Measurements from ENCODE around the gene CCNT2. TPM values are rescaled to one million over a fixed set of nuclear protein-coding genes. Genes with fewer than 3 reads are reported as not detected.

Gene CCNT2
- total RNA-seq, 1 experiment from 2014 or later, result 41.7 TPM

DNA sequence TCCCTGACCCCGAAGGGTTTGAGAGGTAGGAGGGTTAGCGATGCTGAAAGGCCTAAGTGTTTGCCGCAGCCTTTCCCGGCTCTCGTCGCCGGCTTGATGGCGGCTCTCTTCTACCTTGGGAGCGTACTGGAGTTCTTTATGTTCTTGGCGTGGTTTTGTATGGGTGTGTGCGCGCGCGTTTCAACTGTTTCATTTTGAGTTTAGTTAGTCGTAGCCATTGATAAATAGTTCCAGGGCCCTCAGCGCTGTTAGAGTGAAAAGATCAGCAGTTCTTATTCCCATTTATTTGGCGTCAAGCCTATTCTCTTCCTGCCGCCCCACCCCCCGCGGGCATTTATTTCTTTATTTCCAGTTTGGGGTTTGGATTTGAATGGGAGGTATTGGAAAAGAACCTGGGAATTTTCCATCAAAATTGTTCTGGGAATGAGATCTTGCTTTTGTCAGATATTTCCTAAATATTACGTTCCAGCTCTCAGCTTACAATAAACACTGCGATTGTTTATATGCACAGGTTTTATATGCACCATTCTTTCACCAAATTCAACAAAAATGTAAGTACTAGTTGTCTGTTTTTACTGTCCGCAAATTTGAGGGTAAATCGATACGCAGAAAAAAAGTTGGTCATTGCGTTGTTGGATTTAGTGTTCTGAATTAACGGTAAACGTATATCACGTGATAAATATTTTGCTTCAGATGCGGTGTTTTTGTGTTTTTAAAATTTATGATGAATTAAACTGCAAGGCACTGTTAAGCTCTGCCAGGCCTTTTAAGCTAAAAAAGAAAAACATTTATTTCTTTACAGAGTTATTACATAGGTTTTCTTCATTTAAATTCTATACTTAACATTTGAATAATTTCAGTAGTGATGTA lies 954 bp downstream of the CCNT2 start:
- ChIA-PET POLR2A (ENCODE audit: low non-redundant PET) (no interaction called here), CTCF (no interaction called here)
- intact Hi-C loops (cut with micrococcal nuclease; ENCODE audit: unreplicated experiment), result no loop called here
- H3K9me3 ChIP-seq (ENCODE audit: low read depth, low read length, poor library complexity, severe bottlenecking), result no peaks in the 10 kb centered on the region
- H3K27me3 ChIP-seq (replicated peaks; ENCODE audit: insufficient read depth, low read depth, low read length, poor library complexity), result no peaks in the 10 kb centered on the region
- peak; percentile 52 for DNase-seq (ENCODE audit: low spot score)
- TF ChIP-seq EZH2 (IDR thresholded peaks at IDR 0.05; ENCODE audit: borderline replicate concordance, low read depth, low read length, poor library complexity, severe bottlenecking), result no peak
- TF ChIP-seq, protein P1, sequence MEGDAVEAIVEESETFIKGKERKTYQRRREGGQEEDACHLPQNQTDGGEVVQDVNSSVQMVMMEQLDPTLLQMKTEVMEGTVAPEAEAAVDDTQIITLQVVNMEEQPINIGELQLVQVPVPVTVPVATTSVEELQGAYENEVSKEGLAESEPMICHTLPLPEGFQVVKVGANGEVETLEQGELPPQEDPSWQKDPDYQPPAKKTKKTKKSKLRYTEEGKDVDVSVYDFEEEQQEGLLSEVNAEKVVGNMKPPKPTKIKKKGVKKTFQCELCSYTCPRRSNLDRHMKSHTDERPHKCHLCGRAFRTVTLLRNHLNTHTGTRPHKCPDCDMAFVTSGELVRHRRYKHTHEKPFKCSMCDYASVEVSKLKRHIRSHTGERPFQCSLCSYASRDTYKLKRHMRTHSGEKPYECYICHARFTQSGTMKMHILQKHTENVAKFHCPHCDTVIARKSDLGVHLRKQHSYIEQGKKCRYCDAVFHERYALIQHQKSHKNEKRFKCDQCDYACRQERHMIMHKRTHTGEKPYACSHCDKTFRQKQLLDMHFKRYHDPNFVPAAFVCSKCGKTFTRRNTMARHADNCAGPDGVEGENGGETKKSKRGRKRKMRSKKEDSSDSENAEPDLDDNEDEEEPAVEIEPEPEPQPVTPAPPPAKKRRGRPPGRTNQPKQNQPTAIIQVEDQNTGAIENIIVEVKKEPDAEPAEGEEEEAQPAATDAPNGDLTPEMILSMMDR (conservative IDR thresholded peaks at IDR 0.05; ENCODE audit: low read depth, low read length), result no peak
- peak overlapping the region; percentile 99 for H3K4me3 ChIP-seq (ENCODE audit: low read depth, low read length, poor library complexity, severe bottlenecking)
- no TSS peak for BruUV-seq (replicated peaks)
- peaks cover 23% of the 10 kb centered on the region for H3K4me1 ChIP-seq (ENCODE audit: insufficient read depth, low read length, poor library complexity, severe bottlenecking)
- peak overlapping the region; percentile 98 for H3K27ac ChIP-seq (ENCODE audit: low read depth, low read length, poor library complexity, severe bottlenecking)
- H3K36me3 ChIP-seq (ENCODE audit: insufficient read depth, low read length, poor library complexity, severe bottlenecking), result peaks cover 6% of the 10 kb centered on the region

DNA sequence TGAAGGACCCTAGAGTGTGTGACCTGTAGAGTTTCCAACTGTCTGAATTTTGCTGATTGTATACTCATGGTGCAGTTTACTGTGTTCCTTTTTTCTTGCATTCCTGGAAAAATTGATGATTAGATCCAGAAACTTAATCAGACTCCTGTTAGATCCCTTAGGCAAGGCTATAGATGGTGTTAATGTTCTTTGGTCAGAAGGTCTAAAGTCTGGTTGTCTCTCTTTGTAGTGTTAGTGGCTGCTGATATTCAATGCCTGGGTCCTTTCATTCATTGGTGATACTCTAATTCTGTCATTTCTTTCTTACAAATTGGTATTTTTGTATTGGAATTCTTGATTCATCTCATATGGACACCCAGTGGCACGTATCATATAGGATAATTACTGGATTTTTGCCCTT lies 6.3 kb downstream of the CCNT2 start:
- ChIA-PET CTCF (no interaction called here), POLR2A (ENCODE audit: low non-redundant PET) (no interaction called here)
- BruUV-seq (replicated peaks), result no TSS peak
- H3K27me3 ChIP-seq (replicated peaks; ENCODE audit: insufficient read depth, low read depth, low read length, poor library complexity), result no peaks in the 10 kb centered on the region
- peaks cover 33% of the 10 kb centered on the region for H3K4me1 ChIP-seq (ENCODE audit: insufficient read depth, low read length, poor library complexity, severe bottlenecking)
- no peak overlapping the region for H3K4me3 ChIP-seq (ENCODE audit: low read depth, low read length, poor library complexity, severe bottlenecking)
- no peak for DNase-seq (ENCODE audit: low spot score)
- peaks cover 8% of the 10 kb centered on the region for H3K36me3 ChIP-seq (ENCODE audit: insufficient read depth, low read length, poor library complexity, severe bottlenecking)
- no peak overlapping the region for H3K27ac ChIP-seq (ENCODE audit: low read depth, low read length, poor library complexity, severe bottlenecking)
- TF ChIP-seq, protein P1 (conservative IDR thresholded peaks at IDR 0.05; ENCODE audit: low read depth, low read length), result no peak
- TF ChIP-seq EZH2 (IDR thresholded peaks at IDR 0.05; ENCODE audit: borderline replicate concordance, low read depth, low read length, poor library complexity, severe bottlenecking), result no peak
- intact Hi-C loops (cut with micrococcal nuclease; ENCODE audit: unreplicated experiment), result no loop called here
- no peaks in the 10 kb centered on the region for H3K9me3 ChIP-seq (ENCODE audit: low read depth, low read length, poor library complexity, severe bottlenecking)

DNA sequence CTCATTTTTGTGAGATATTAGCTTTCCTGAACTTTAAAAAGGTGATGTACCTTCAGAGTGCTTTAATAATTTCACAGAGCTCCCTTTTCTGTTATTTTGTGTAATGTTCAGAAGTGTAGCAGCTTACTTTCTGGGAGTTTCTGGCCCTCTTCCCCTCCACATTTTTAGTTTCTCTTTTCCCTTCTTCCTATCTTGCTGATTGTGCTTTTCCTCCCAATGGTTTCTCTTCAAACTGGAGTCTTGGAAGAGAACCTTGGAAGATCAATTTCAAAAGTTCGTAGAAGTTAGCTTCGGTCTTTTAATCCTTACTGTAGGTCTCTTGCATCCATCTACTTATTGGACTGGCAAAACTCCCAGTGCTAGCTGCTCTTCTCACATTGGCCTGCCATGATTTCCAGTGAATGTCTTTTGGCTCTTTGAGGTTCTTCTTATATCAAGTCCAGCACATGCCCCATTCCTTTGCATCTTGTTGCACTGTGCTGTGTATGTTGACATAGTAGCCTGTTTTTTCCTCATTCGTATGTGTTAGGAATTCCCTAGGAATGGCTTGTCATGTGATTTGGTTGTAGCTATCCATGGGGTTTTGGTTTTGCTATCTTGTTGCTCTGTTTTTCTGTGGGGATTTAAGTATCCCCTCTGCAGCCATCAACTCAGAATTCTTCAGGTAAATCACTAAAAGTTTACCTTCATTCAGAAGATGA lies 7.8 kb downstream of the CCNT2 start:
- H3K9me3 ChIP-seq (ENCODE audit: low read depth, low read length, poor library complexity, severe bottlenecking), result no peaks in the 10 kb centered on the region
- CTCF ChIA-PET, result no interaction called here
- TF ChIP-seq, protein P1 (conservative IDR thresholded peaks at IDR 0.05; ENCODE audit: low read depth, low read length), result no peak
- TF ChIP-seq EZH2 (IDR thresholded peaks at IDR 0.05; ENCODE audit: borderline replicate concordance, low read depth, low read length, poor library complexity, severe bottlenecking), result no peak
- intact Hi-C loops (cut with micrococcal nuclease; ENCODE audit: unreplicated experiment), result no loop called here
- POLR2A ChIA-PET (ENCODE audit: low non-redundant PET), result interaction anchor here (0.7 kb wide), 1 partner anchor 925 kb away, joined by 29 read pairs; no protein-coding TSS in a partner anchor
- peaks cover 8% of the 10 kb centered on the region for H3K36me3 ChIP-seq (ENCODE audit: insufficient read depth, low read length, poor library complexity, severe bottlenecking)
- H3K4me3 ChIP-seq (ENCODE audit: low read depth, low read length, poor library complexity, severe bottlenecking), result no peak overlapping the region
- peak overlapping the region; percentile 39 for H3K27ac ChIP-seq (ENCODE audit: low read depth, low read length, poor library complexity, severe bottlenecking)
- no TSS peak for BruUV-seq (replicated peaks)
- no peak for DNase-seq (ENCODE audit: low spot score)
- peaks cover 23% of the 10 kb centered on the region for H3K4me1 ChIP-seq (ENCODE audit: insufficient read depth, low read length, poor library complexity, severe bottlenecking)
- no peaks in the 10 kb centered on the region for H3K27me3 ChIP-seq (replicated peaks; ENCODE audit: insufficient read depth, low read depth, low read length, poor library complexity)
